KOPT-K1 (cell line): ENCODE data around the gene ZG16.
"Not testable (repeated sequence)": the region's sequence is repeated elsewhere in the genome, so short reads cannot be mapped to it uniquely, and the experiment has no call there.

ENCODE experiments used
- H3K27ac ChIP-seq: fragments of 200-600 bp; sonication (generic); 2 replicates; pipeline ENCODE4 v1.5.1; 2016; ENCODE audit warnings: antibody characterized with exemption, mild to moderate bottlenecking, low read depth, low read length; ENCODE audit not compliant: poor library complexity, severe bottlenecking
- H3K36me3 ChIP-seq: fragments of 200-600 bp; sonication (generic); 2 replicates; pipeline ENCODE4 v1.5.1; 2017; ENCODE audit warnings: antibody characterized with exemption, mild to moderate bottlenecking, low read length, moderate library complexity; ENCODE audit not compliant: insufficient read depth
- H3K9me3 ChIP-seq: fragments of 200-600 bp; sonication (generic); 2 replicates; pipeline ENCODE4 v1.5.1; 2017; ENCODE audit warnings: antibody characterized with exemption, low read length, mild to moderate bottlenecking; ENCODE audit not compliant: insufficient read depth, poor library complexity, severe bottlenecking

The ZG16 gene, protein sequence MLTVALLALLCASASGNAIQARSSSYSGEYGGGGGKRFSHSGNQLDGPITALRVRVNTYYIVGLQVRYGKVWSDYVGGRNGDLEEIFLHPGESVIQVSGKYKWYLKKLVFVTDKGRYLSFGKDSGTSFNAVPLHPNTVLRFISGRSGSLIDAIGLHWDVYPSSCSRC

GRCh38 chr16:29777576-29778350, at the start of gene ZG16:
TSS of gene ZG16 (plus strand) at chr16:29778256. CDS start at chr16:29779267, 1,011 bp downstream.
- no peaks in the 10 kb centered on the region for H3K9me3 ChIP-seq
- H3K27ac ChIP-seq, result no peak within 1 kb of the TSS
- H3K36me3 ChIP-seq, result no peaks in the 10 kb centered on the region

DNA sequence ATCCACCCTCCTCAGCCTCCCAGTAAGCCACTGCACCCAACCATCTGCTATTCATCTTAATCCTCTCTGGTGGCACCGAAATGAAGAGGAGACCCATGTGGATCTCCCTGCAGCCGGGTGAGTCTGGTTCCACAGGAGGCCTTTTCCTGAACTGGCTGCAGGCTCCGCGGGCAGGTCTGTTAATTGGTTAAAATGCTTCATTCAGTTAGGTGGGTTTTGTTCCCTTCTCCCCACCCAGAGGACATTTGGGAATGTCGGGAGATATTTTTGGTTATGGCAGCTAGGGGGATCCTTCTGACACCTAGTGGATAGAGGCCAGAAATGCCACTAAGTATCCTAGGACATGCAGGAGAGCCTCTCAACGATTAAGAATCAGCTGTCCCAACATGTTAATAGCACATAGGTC, 48.9 kb upstream of the ZG16 start:
- Histone ChIP-seq H3K9me3 (no peaks in the 10 kb centered on the region), H3K27ac (no peak overlapping the region), H3K36me3 (no peaks in the 10 kb centered on the region)

- Histone ChIP-seq H3K36me3 (no peaks in the 10 kb centered on the region), H3K27ac (peak overlapping the region; percentile 34), H3K9me3 (no peaks in the 10 kb centered on the region)
These were observed 47.4 kb upstream of the ZG16 start for GRCh38 chr16:29730649-29731048.

GRCh38 chr16:29731768-29732601, 46.1 kb upstream of the ZG16 start:
- H3K27ac ChIP-seq, H3K36me3 ChIP-seq, H3K9me3 ChIP-seq: not testable (repeated sequence)

GRCh38 chr16:29734786-29735185, 43.3 kb upstream of the ZG16 start:
- H3K9me3 ChIP-seq, result no peaks in the 10 kb centered on the region
- no peak overlapping the region for H3K27ac ChIP-seq
- H3K36me3 ChIP-seq, result no peaks in the 10 kb centered on the region

DNA sequence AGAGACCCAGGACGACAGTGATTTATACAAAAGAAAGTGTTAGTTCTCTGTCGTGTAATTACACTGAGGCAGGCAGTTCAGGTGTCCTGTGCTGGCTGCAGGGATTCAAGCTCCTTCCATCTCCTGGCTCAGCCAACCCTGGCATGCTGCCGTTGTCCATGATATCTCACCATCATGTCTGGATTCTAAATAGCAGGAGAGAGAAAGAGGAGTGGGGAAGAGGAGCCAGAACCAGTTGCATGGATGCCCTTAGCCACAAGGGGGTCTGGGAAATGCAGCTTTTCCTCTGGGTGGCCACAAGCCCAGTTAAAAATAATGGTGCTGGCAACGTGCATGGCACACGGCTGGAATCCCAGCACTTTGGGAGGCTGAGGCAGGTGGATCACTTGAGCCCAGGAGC, 41.9 kb upstream of the ZG16 start:
- Histone ChIP-seq H3K27ac (no peak overlapping the region), H3K9me3 (no peaks in the 10 kb centered on the region), H3K36me3 (no peaks in the 10 kb centered on the region)

DNA sequence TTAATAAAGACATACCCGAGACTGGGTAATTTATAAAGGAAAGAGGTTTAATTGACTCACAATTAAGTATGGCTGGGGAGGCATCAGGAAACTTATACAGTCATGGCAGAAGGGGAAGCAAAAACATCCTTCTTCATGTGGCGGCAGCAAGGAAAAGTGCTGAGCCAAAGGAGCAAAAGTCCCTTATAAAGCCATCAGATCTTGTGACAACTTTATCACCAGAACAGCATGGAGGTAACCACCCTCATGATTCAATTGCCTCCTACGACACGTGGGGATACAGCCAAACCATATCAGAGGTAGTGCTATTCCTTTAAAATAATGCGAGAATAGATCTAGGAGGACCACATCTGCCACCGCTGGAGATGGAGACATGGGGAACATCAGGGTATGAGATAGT, 41.3 kb upstream of the ZG16 start:
- H3K36me3 ChIP-seq, result peaks cover 5% of the 10 kb centered on the region; the same call in 1 of the 2 replicates
- no peaks in the 10 kb centered on the region for H3K9me3 ChIP-seq
- H3K27ac ChIP-seq, result no peak overlapping the region

GRCh38 chr16:29737713-29738112, 40.3 kb upstream of the ZG16 start:
- H3K27ac ChIP-seq, result peak overlapping the region; percentile 54
- H3K36me3 ChIP-seq, result peaks cover 12% of the 10 kb centered on the region
- H3K9me3 ChIP-seq, result no peaks in the 10 kb centered on the region

DNA sequence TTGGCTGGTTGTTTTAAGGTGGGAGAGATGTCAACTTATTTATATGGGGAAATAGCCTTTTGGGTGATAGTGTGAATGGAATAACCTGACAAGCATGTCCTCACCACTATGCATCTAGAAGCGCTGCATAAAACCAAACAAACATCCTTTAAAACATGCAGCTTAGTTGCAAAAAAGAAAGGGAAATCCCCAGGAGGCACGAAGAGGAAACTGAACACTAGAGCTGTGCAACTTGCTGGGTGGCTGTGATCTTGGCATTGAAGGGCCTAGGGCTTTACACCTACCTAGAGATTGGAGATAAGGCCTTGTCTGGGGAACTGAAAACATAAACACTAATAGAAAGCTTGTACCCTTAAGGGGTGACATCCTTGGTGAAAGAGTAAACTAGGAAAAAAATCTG, 39.5 kb upstream of the ZG16 start:
- peaks cover 20% of the 10 kb centered on the region for H3K36me3 ChIP-seq
- no peaks in the 10 kb centered on the region for H3K9me3 ChIP-seq
- peak overlapping the region; percentile 54 for H3K27ac ChIP-seq

DNA sequence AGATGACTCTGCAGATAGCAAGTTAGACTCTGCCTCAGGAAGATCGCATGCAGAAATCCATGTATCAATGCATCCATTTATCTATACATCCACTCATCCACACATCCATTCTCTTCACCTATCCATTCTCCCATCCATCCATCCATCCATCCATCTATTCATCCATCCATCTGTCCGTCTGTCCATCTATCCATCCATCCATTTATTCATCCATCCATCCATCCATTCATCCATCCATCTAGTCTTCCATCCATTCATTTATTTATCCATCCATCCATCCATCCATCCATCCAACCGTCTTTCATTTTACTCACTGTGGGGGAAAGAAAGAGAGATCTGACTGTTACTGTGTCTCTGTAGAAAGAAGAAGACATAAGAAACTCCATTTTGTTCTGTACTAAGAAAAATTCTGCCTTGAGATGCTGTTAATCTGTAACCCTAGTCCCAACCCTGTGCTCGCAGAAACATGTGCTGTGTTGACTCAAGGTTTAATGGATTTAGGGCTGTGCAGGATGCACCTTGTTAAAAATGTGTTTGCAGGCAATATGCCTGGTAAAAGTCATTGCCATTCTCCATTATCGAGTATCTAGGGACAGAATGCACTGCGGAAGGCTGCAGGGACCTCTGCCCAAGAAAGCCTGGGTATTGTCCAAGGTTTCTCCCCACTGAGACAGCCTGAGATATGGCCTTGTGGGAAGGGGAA, 38.0 kb upstream of the ZG16 start:
- not testable (repeated sequence) for H3K27ac ChIP-seq, H3K9me3 ChIP-seq
- peaks cover 34% of the 10 kb centered on the region for H3K36me3 ChIP-seq

GRCh38 chr16:29740630-29741015, 37.4 kb upstream of the ZG16 start:
- H3K9me3 ChIP-seq, H3K27ac ChIP-seq: not testable (repeated sequence)
- peaks cover 34% of the 10 kb centered on the region for H3K36me3 ChIP-seq

DNA sequence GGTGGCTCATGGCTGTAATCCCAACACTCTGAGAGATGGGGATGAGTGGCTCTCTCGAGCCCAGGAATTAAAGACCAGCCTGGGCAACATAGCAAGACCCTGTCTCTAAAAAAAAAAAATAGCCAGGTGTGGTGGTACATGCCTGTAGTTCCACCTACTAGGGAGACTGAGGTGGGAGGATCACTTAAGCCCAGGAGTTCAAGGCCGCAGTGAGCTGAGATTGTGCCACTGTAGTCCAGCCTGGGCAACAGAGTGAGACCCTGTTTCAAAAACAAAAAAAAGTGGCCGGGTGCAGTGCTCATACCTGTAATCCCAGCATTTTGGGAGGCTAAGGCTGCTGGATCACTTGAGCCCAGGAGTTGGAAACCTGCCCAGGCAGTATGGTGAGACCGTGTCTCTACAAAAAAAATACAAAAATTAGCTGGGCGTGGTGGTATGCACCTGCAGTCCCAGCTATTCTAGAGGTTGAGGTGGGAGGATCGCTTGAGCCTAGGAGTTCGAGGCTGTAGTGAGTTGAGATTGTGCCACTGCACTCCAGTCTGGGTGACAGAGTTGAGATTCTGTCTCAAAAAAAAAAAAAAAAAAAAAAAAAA, 35.3 kb upstream of the ZG16 start:
- Histone ChIP-seq H3K9me3 (no peaks in the 10 kb centered on the region), H3K27ac (no peak overlapping the region), H3K36me3 (peaks cover 34% of the 10 kb centered on the region)

DNA sequence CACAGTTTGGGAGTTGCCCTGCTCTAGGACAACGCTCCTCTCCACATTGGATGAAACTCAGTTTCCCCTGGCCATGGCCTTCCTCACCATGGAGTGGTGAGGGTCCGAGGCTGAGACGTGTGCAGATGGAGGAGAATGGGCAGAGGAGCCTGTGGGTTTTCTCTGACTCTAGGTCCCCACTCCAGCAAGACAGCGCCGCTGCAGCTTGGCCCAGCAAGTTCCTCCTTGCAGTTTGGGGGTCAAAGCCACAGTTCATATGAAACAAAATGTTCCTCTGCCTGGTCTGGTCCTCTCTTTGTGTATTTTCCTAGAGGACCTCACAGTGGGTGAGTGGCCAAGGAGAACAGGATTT, 34.6 kb upstream of the ZG16 start:
- H3K36me3 ChIP-seq, result peaks cover 34% of the 10 kb centered on the region
- no peaks in the 10 kb centered on the region for H3K9me3 ChIP-seq
- peak overlapping the region; percentile 99 for H3K27ac ChIP-seq

GRCh38 chr16:29743827-29744531, 34.1 kb upstream of the ZG16 start:
- H3K27ac ChIP-seq, result peak overlapping the region; percentile 99
- no peaks in the 10 kb centered on the region for H3K9me3 ChIP-seq
- H3K36me3 ChIP-seq, result peaks cover 34% of the 10 kb centered on the region
